ENCODE measurements around the gene DNAJC2. TPM values are rescaled to one million over a fixed set of nuclear protein-coding genes. Genes with fewer than 3 reads are reported as not detected.
A peak's percentile ranks its signal among the peaks of the same experiment; 100 is the strongest.

Gene DNAJC2
- total RNA-seq, 1 experiment from 2014 or later: 29.7 TPM

DNA sequence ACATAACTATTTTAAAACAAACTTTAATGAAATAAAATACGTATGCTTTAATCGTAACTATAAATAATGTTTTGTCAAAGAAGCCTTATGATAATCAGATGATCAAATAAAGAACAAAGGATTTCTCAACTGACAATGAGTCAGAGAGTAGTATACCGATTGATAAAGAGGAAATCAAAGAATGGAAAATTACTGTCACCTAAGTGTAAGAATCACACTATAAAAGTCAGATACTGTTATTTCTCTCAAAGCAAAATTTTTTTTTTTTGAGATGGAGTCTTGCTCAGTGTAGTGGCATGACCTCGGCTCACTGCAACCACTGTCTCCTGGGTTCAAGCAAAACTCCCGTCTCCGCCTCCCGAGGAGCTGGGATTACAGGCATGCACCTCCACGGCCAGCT lies 18.8 kb downstream of the DNAJC2 start:
- no peak overlapping the region for H3K4me2 ChIP-seq (ENCODE audit: low read depth, low read length, poor library complexity, severe bottlenecking)
- H3K36me3 ChIP-seq (ENCODE audit: insufficient read depth, low read length): peaks cover 66% of the 10 kb centered on the region
- no peak overlapping the region for H3K27ac ChIP-seq (ENCODE audit: low read length)
- no peaks in the 10 kb centered on the region for H3K27me3 ChIP-seq (ENCODE audit: low read length)
- no peak for DNase-seq
- H3K4me3 ChIP-seq (ENCODE audit: low read length): no peak overlapping the region
- no peaks in the 10 kb centered on the region for H3K9me3 ChIP-seq (ENCODE audit: low read length)
- H3K79me2 ChIP-seq (ENCODE audit: low read length): peaks cover 56% of the 10 kb centered on the region
- no peak overlapping the region for H3K9ac ChIP-seq (ENCODE audit: low read length)
- H2AFZ ChIP-seq (ENCODE audit: low read length): no peak overlapping the region
- H3K9me2 ChIP-seq (replicated peaks; ENCODE audit: insufficient read depth, low read length): no peaks in the 10 kb centered on the region
- H4K20me1 ChIP-seq (ENCODE audit: insufficient read depth, low read depth, low read length): no peaks in the 10 kb centered on the region; the same call in 1 of the 2 replicates
- H3K4me1 ChIP-seq (ENCODE audit: low read length): no peaks in the 10 kb centered on the region

DNA sequence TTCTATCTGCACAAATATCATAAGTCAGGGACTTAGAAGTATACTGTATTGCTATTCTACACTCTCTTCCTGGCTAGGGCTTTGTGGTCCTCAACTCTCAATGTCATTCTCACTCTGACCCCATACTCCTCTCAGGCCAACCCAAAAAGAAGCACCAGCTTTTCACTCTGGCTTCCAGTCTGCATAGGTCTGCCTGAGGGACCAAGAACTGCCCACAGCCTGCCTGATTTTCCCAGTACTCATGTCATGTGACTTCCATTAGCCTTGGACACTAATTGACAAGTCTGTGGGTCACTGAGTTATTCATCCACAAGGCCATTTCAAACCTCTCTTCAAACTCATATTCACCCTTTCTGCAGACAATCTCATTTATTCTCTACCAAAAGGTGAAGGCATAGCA lies 27.6 kb downstream of the DNAJC2 start:
- Histone ChIP-seq H3K4me3 (ENCODE audit: low read length) (no peak overlapping the region), H3K36me3 (ENCODE audit: insufficient read depth, low read length) (peaks cover 70% of the 10 kb centered on the region), H3K9me2 (replicated peaks; ENCODE audit: insufficient read depth, low read length) (no peaks in the 10 kb centered on the region), H2AFZ (ENCODE audit: low read length) (no peak overlapping the region), H3K27ac (ENCODE audit: low read length) (no peak overlapping the region), H3K9me3 (ENCODE audit: low read length) (no peaks in the 10 kb centered on the region), H3K79me2 (ENCODE audit: low read length) (peaks cover 33% of the 10 kb centered on the region), H4K20me1 (ENCODE audit: insufficient read depth, low read depth, low read length) (no peaks in the 10 kb centered on the region), H3K27me3 (ENCODE audit: low read length) (no peaks in the 10 kb centered on the region), H3K4me1 (ENCODE audit: low read length) (no peaks in the 10 kb centered on the region), H3K9ac (ENCODE audit: low read length) (no peak overlapping the region), H3K4me2 (ENCODE audit: low read depth, low read length, poor library complexity, severe bottlenecking) (no peak overlapping the region)
- DNase-seq: no peak

GRCh38 chr7:103316380-103316941 lies 28.1 kb downstream of the DNAJC2 start:
- peaks cover 38% of the 10 kb centered on the region for H3K79me2 ChIP-seq (ENCODE audit: low read length)
- no peaks in the 10 kb centered on the region for H3K9me3 ChIP-seq (ENCODE audit: low read length)
- no peak overlapping the region for H3K4me2 ChIP-seq (ENCODE audit: low read depth, low read length, poor library complexity, severe bottlenecking)
- H4K20me1 ChIP-seq (ENCODE audit: insufficient read depth, low read depth, low read length): no peaks in the 10 kb centered on the region
- no peak for DNase-seq
- no peak overlapping the region for H2AFZ ChIP-seq (ENCODE audit: low read length)
- H3K36me3 ChIP-seq (ENCODE audit: insufficient read depth, low read length): peaks cover 72% of the 10 kb centered on the region
- H3K9ac ChIP-seq (ENCODE audit: low read length): no peak overlapping the region
- no peak overlapping the region for H3K27ac ChIP-seq (ENCODE audit: low read length)
- H3K27me3 ChIP-seq (ENCODE audit: low read length): no peaks in the 10 kb centered on the region
- no peak overlapping the region for H3K4me3 ChIP-seq (ENCODE audit: low read length)
- no peaks in the 10 kb centered on the region for H3K4me1 ChIP-seq (ENCODE audit: low read length)
- no peaks in the 10 kb centered on the region for H3K9me2 ChIP-seq (replicated peaks; ENCODE audit: insufficient read depth, low read length)

DNA sequence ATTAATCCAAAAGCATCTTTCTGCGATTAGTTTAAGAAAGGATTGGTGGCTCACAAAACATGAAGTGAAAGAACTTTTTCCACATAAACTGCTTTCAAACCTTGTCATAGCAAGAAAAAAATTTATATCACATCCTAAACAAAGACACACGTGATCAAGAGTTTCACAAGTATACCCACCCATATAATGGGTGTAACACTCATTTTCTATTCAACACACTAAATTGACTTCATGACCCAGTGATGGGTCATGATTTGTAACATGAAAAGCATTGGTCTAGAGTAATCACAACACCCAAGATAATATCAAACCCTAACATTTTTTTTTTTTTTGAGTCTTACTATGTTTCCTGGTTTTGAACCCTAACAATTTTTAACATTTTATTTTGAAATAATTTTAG lies 29.7 kb downstream of the DNAJC2 start:
- peaks cover 51% of the 10 kb centered on the region for H3K79me2 ChIP-seq (ENCODE audit: low read length)
- DNase-seq: no peak
- H3K36me3 ChIP-seq (ENCODE audit: insufficient read depth, low read length): peaks cover 86% of the 10 kb centered on the region
- H3K4me1 ChIP-seq (ENCODE audit: low read length): no peaks in the 10 kb centered on the region
- H3K4me3 ChIP-seq (ENCODE audit: low read length): no peak overlapping the region
- H2AFZ ChIP-seq (ENCODE audit: low read length): no peak overlapping the region
- H3K9ac ChIP-seq (ENCODE audit: low read length): no peak overlapping the region
- H3K4me2 ChIP-seq (ENCODE audit: low read depth, low read length, poor library complexity, severe bottlenecking): no peak overlapping the region
- H3K27ac ChIP-seq (ENCODE audit: low read length): no peak overlapping the region
- H4K20me1 ChIP-seq (ENCODE audit: insufficient read depth, low read depth, low read length): no peaks in the 10 kb centered on the region
- no peaks in the 10 kb centered on the region for H3K9me3 ChIP-seq (ENCODE audit: low read length)
- no peaks in the 10 kb centered on the region for H3K27me3 ChIP-seq (ENCODE audit: low read length)
- H3K9me2 ChIP-seq (replicated peaks; ENCODE audit: insufficient read depth, low read length): no peaks in the 10 kb centered on the region

DNA sequence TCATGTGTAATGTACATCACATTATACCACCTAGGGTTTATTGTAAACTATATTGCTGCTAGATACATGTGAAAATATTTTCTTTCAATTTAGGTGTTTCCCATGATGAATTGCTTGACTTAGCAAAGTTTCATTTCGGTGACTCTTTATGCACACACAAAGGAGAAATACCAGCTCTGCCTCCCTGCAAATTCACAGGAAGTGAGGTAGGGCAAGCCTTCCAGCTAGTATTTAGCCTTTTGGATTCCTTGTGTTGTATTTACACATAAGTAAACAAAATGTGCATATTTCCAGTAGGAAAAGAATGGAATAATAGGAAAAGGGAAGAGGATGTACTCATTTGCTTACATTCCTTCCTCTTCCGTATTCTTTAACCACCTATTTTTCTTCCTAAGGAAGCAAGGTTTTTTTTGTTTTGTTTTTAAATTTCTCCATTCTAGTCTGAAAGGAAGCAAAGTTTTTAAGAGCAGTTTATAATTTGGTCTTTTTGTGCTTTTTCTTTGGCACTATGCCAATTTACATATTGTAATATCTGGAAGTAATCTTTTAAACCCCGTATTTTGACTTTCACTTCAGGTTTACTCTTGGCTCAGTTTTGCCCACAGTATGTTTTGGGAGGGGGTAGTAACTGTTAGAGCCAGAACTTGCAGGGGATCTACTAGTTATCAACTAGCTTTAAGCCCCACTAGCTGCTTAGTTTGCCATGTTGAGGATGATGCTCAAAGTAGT lies 36.9 kb downstream of the DNAJC2 start:
- DNase-seq: no peak
- Histone ChIP-seq H2AFZ (ENCODE audit: low read length) (no peak overlapping the region), H3K27me3 (ENCODE audit: low read length) (no peaks in the 10 kb centered on the region), H3K79me2 (ENCODE audit: low read length) (peaks cover 69% of the 10 kb centered on the region), H3K4me1 (ENCODE audit: low read length) (peaks cover 14% of the 10 kb centered on the region), H3K9me2 (replicated peaks; ENCODE audit: insufficient read depth, low read length) (no peaks in the 10 kb centered on the region), H3K27ac (ENCODE audit: low read length) (peak overlapping the region; percentile 23), H4K20me1 (ENCODE audit: insufficient read depth, low read depth, low read length) (peaks cover 7% of the 10 kb centered on the region; the same call in 1 of the 2 replicates), H3K4me2 (ENCODE audit: low read depth, low read length, poor library complexity, severe bottlenecking) (peak overlapping the region; percentile 8), H3K9me3 (ENCODE audit: low read length) (no peaks in the 10 kb centered on the region), H3K4me3 (ENCODE audit: low read length) (no peak overlapping the region), H3K36me3 (ENCODE audit: insufficient read depth, low read length) (peaks cover 84% of the 10 kb centered on the region), H3K9ac (ENCODE audit: low read length) (no peak overlapping the region)

- Histone ChIP-seq H3K4me3 (ENCODE audit: low read length) (no peak overlapping the region), H4K20me1 (ENCODE audit: insufficient read depth, low read depth, low read length) (peaks cover 7% of the 10 kb centered on the region; the same call in 1 of the 2 replicates), H3K4me2 (ENCODE audit: low read depth, low read length, poor library complexity, severe bottlenecking) (no peak overlapping the region), H3K36me3 (ENCODE audit: insufficient read depth, low read length) (peaks cover 66% of the 10 kb centered on the region), H3K9me2 (replicated peaks; ENCODE audit: insufficient read depth, low read length) (no peaks in the 10 kb centered on the region), H3K27me3 (ENCODE audit: low read length) (no peaks in the 10 kb centered on the region), H2AFZ (ENCODE audit: low read length) (no peak overlapping the region), H3K9ac (ENCODE audit: low read length) (no peak overlapping the region), H3K4me1 (ENCODE audit: low read length) (peaks cover 30% of the 10 kb centered on the region), H3K79me2 (ENCODE audit: low read length) (peaks cover 70% of the 10 kb centered on the region), H3K9me3 (ENCODE audit: low read length) (no peaks in the 10 kb centered on the region), H3K27ac (ENCODE audit: low read length) (no peak overlapping the region)
- no peak for DNase-seq
Observed at GRCh38 chr7:103301441-103301840, 43.1 kb downstream of the DNAJC2 start.

DNA sequence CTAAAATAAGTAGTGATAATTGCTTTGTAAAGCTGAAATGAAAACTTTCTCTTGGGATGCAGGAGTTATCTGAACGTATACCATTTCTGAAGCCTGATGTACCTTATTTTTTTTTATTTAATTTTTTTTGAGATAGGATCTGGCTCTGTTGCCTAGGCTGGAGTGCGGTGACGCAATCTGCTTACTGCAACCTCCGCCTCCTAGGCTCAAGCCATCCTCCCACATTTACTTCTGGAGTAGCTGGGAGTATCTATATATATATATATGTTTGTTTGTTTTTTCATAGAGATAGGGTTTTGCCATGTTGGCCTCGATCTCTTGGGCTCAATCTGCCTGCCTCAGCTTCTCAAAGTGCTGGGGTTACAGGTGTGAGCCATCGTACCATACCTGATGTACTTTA lies 44.9 kb downstream of the DNAJC2 start:
- Histone ChIP-seq H3K4me2 (ENCODE audit: low read depth, low read length, poor library complexity, severe bottlenecking) (peak overlapping the region; percentile 81), H3K9me3 (ENCODE audit: low read length) (no peaks in the 10 kb centered on the region), H3K79me2 (ENCODE audit: low read length) (peaks cover 65% of the 10 kb centered on the region)

DNA sequence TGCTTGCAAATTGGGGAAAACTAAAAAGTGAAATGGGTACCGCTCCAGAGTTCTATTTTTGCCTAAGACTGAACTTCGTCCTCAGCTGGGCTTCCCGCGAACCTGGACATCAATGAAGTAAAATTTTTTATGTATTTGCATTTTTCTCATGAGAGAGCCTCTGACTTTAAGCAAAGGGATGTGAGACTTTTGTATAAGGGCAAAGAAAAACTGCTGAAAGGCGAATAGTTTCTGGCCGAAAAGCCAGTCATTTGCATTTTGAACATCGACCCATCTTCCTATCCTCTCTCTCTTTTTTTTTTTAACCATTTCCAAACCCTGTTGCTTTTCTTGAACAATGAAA lies 46.8 kb downstream of the DNAJC2 start:
- peak overlapping the region; percentile 88 for H3K9ac ChIP-seq (ENCODE audit: low read length)
- H3K4me1 ChIP-seq (ENCODE audit: low read length): peaks cover 30% of the 10 kb centered on the region
- H3K27ac ChIP-seq (ENCODE audit: low read length): peak overlapping the region; percentile 91
- no peaks in the 10 kb centered on the region for H3K9me2 ChIP-seq (replicated peaks; ENCODE audit: insufficient read depth, low read length)
- H4K20me1 ChIP-seq (ENCODE audit: insufficient read depth, low read depth, low read length): no peaks in the 10 kb centered on the region
- H3K27me3 ChIP-seq (ENCODE audit: low read length): no peaks in the 10 kb centered on the region
- 0 out of 2 replicates have a peak overlapping the region, but pooled peaks have one; percentile 29 for H2AFZ ChIP-seq (ENCODE audit: low read length)
- H3K79me2 ChIP-seq (ENCODE audit: low read length): peaks cover 50% of the 10 kb centered on the region
- peak overlapping the region; percentile 83 for H3K4me3 ChIP-seq (ENCODE audit: low read length)
- peak overlapping the region; percentile 81 for H3K4me2 ChIP-seq (ENCODE audit: low read depth, low read length, poor library complexity, severe bottlenecking)
- DNase-seq: peak; percentile 84
- peaks cover 37% of the 10 kb centered on the region for H3K36me3 ChIP-seq (ENCODE audit: insufficient read depth, low read length)
- no peaks in the 10 kb centered on the region for H3K9me3 ChIP-seq (ENCODE audit: low read length)

More for the DNA sequence above, 44.9 kb downstream of the DNAJC2 start:
- H3K36me3 ChIP-seq (ENCODE audit: insufficient read depth, low read length): peaks cover 54% of the 10 kb centered on the region
- peaks cover 33% of the 10 kb centered on the region for H3K4me1 ChIP-seq (ENCODE audit: low read length)
- H3K9me2 ChIP-seq (replicated peaks; ENCODE audit: insufficient read depth, low read length): no peaks in the 10 kb centered on the region
- peaks cover 7% of the 10 kb centered on the region; the same call in 1 of the 2 replicates for H4K20me1 ChIP-seq (ENCODE audit: insufficient read depth, low read depth, low read length)
- peak overlapping the region; percentile 83; the same call in 1 of the 2 replicates for H3K4me3 ChIP-seq (ENCODE audit: low read length)
- no peak overlapping the region for H2AFZ ChIP-seq (ENCODE audit: low read length)
- no peak overlapping the region for H3K27ac ChIP-seq (ENCODE audit: low read length)
- no peak overlapping the region for H3K9ac ChIP-seq (ENCODE audit: low read length)
- H3K27me3 ChIP-seq (ENCODE audit: low read length): no peaks in the 10 kb centered on the region
- DNase-seq: no peak
